NCI-H2029 treated with DMSO at 0.1 percent for 48 hours (cell line): ENCODE data around the gene SPIN2B.
"Not testable (repeated sequence)": the region's sequence is repeated elsewhere in the genome, so short reads cannot be mapped to it uniquely, and the experiment has no call there.

Experiments
- DNase-seq: peaks from one replicate; lab custom pipeline; 2025; lab: John Stamatoyannopoulos, UW

SPIN2B gene

GRCh38 chrX:57121162-57121755 lies at the start of gene SPIN2B:
Gene SPIN2B (minus strand): TSS chrX:57121548.
- peak; percentile 7 for DNase-seq

DNA sequence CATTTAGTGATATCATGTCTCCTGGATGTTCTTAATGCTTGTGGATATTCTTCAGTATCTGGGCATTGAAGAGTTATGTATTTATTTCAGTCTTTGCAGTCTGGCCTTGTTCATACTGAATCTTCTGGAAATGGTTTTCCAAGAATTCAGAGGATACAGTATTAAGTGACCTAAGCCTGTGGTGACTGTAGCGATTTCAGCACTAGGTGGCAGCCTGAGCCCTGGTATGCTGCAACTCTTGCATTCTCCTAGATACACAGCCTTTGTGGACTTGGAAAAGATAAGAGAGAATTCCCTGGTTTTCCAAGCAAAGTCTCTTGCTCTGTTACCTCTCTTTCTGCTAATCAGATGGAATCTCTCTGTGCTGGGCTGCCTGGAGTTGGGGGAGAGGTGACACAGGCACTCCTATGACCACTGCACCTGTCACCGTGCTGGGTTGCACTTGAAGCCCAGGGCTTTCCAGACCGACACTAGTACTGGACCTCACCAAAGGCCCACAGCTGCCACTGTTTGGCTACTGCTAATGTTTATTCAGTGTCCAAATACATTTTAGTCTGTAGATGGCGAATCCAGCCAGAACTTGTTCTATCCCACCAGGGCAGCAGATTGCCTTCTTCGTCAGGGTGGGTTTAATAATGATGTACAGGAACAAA lies 35.2 kb upstream of the SPIN2B start:
- peak; percentile 22 for DNase-seq

- DNase-seq: no peak
These were observed 33.8 kb upstream of the SPIN2B start for GRCh38 chrX:57155171-57155570.

- not testable (repeated sequence) for DNase-seq
These were observed 30.9 kb upstream of the SPIN2B start for GRCh38 chrX:57152222-57152621.

- no peak for DNase-seq
These were observed 17.3 kb upstream of the SPIN2B start for GRCh38 chrX:57138674-57139073.

- DNase-seq: no peak
These were observed 16.2 kb upstream of the SPIN2B start for GRCh38 chrX:57137501-57137900.

DNA sequence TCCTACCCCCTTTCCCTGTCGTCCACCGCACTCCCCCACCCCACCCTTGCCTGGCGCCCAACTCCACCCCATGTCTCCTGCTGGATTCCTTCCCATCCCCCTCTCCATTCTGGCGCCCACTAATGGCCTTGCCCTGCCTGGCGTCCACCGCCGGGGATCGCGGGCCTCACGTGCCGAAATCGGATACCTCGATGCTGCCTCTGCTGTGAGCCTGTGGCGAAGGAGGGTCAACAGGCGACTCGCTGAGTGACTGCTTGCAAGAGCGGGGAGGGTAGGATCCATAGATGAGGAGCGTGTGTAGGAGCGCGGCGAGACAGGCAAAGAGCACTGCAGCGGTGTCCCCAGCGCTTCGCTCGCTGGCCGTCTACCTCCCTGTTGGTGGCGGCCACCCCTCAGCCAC lies 15.7 kb upstream of the SPIN2B start, which contains the start of gene SPIN2A:
Gene SPIN2A, minus strand, starts transcription at position 325 of the 400 bp plus-strand sequence. CDS start 800 bp downstream, outside the sequence.
- DNase-seq: not testable (repeated sequence)

DNA sequence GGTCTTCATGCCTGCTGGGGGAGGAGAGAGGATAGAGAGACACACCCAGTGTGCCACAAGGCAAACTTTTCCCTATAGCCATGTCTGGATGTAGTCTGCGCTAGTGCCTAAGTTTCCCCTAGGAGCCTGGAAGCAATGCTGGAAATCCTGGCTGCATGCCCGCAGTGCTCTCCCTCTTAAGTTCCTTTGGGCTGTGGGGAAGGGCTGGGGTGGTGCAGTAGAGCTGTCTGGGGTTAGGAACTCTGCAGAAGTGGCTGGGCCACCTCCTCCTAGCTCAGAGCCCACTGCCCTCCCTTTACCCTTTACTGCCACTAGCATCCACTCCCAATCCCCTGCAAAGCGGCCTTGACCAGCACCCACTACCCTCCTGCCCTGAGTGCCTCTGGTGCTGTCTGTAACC lies 15.2 kb upstream of the SPIN2B start:
- DNase-seq: not testable (repeated sequence)

- DNase-seq: no peak
These were observed 13.9 kb upstream of the SPIN2B start for GRCh38 chrX:57135287-57135686.

GRCh38 chrX:57134702-57135101 lies 13.4 kb upstream of the SPIN2B start:
- DNase-seq: no peak

GRCh38 chrX:57133706-57134105 lies 12.4 kb upstream of the SPIN2B start:
- no peak for DNase-seq

DNA sequence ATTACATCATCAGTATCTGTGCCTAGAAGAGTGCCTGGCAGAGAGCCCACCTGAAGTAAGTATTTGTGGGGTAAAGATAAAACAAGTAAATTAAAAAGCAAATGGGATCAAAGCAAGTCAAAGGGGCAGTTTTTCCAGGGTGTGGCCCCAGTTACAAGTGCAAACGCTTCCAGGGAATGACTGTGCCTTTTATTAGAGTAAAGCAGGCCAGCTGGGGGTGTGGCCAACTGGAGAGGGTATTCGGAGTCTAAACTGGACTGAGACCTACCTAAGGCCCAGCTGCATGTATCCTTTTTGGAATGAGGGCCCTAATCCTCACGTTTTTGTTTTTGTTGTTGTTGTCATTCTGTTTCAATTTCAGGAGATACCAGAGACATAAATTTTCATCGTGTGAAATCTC lies 11.9 kb upstream of the SPIN2B start:
- not testable (repeated sequence) for DNase-seq

GRCh38 chrX:57132046-57132445 lies 10.7 kb upstream of the SPIN2B start:
- DNase-seq: no peak

DNA sequence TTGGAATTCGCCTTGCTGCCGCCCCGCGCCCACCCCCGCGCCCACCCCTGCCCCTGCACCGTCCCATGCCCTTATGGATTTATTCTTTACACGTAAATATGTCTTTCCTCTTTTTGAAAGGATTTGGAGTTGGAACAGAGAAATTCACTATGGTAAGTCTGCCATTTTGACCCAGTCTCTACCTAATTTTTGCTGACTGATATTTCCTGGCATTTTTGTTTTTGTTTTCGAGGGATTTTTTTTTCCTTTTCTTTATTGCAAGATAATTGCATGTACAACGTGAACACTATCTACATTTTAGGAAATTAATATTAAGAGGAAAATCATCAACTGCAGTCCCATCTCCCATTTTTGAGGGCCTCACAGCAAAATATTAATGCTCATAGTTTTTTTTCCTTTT lies 468 bp upstream of the SPIN2B start:
- DNase-seq: no peak

DNA sequence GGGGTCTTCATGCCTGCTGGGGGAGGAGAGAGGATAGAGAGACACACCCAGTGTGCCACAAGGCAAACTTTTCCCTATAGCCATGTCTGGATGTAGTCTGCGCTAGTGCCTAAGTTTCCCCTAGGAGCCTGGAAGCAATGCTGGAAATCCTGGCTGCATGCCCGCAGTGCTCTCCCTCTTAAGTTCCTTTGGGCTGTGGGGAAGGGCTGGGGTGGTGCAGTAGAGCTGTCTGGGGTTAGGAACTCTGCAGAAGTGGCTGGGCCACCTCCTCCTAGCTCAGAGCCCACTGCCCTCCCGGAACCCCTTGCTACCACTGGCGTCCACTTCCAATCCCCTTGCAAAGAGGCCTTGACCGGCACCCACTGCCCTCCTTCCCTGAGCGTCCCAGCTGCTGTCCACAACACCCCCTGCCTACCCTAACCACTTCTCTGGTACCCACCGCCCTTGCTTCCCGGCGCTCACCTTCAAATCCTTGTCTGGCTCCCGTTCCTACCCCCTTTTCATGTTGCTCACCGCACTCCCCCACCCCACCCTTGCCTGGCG lies 658 bp downstream of the SPIN2B start:
- not testable (repeated sequence) for DNase-seq

- DNase-seq: no peak
These were observed 1.9 kb downstream of the SPIN2B start for GRCh38 chrX:57119416-57119815.

- DNase-seq: not testable (repeated sequence)
These were observed 3.8 kb downstream of the SPIN2B start for GRCh38 chrX:57117566-57117965.

GRCh38 chrX:57104921-57105398 lies 16.4 kb downstream of the SPIN2B start:
- DNase-seq: no peak

GRCh38 chrX:57104406-57104805 lies 16.9 kb downstream of the SPIN2B start:
- no peak for DNase-seq

GRCh38 chrX:57103489-57103888 lies 17.9 kb downstream of the SPIN2B start:
- no peak for DNase-seq

DNA sequence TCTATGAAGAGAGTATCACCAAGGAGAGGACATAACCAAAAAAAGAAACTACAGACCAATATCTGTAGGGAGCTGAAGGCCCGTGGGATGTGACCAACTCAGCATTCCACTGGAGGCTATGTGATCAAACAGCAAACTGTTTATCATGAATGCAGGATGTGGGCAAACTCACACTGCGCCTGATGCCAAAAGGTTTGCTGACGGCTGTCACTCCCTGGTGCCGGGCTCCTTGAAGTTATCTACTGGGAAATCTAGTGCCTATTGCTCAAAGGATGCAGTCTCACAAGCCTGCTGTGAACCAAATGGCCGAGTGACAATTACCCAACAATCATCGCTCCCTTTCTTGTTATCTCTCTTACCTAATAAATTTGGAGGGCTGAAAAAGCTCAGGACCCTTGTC lies 18.4 kb downstream of the SPIN2B start:
- not testable (repeated sequence) for DNase-seq

DNA sequence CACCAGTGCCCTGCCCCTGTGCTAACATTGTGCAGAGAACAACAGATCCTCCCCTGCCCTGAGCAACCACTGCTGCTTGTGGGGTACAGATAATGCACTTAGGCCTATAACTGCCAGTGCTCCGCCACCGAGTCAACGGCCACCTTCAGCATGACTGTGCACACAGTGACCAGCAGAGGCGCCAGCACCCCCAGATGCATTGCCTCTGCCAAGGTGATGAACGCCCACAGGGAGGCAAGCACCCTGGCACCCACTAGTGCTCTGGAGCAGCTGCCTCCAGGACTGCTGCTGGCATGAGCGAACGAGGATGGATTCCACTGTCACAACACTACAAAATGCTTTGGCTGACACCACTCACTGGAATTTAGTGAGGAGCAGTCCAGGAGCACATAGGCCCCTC lies 38.2 kb downstream of the SPIN2B start:
- DNase-seq: no peak

DNA sequence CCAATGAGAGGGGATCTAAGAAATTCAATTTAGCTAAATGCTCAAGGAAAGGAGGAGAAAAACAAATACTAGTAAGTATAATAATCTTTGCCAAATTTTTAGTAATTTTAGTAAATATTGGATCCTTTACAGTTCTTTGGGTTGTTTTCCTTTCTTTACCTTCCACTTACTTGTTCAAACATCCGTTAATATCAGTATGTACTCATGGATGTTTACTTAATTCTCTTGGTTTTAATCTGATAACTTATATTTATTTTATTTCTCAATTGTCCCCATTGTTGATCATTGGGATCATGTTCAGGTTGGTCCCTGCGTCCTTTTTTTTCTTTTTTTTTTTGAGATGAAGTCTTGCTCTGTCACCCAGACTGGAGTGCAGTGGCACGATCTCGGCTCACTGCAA lies 46.9 kb downstream of the SPIN2B start:
- no peak for DNase-seq
